ENCODE data around the gene DVL1. TPM values are rescaled to one million over a fixed set of nuclear protein-coding genes. Genes with fewer than 3 reads are reported as not detected.

DVL1 gene
- 48.4 and 72.1 TPM in 2 replicates for total RNA-seq

DNA sequence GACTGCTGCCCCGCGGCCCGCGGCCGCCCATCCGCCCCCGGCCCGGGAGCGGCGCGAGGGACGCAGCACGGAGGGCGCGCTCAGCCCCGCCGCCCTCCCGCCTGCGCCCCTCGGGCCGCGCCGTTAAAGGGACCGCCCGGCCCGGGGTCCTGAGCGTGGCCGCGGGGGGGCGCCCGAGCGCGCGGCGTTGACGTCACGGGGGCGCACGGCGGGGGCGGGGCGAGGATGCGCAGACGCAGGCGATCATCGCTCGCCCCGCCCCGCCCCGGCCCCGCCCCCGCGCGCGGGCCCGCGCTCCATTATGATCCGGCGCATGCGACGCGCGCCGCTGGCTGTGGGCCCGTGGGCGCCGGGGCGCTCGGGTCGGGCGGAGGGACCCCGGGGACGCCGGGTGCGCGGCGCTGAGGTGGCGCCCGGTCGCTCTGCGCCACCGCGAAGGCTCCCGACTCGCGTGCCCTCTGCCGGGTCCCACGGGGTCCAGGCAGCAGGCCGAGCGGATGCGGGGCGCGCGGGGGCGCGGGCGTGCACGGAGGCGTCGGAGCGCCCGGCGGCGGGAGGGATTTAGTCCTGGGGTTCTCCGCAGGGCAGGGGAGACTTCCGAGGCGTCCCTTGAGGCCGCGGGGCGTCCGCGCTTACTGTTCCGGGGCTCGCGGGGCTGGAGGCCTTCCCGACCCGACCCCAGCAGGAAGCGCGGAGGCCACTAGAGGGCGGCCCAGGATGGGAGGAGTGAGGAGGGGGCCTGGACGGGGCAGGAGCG lies at the start of gene DVL1:
TSS of gene DVL1 (minus strand) at position 163 of the 757 bp plus-strand sequence. CDS start 353 bp downstream, outside the sequence.

DNA sequence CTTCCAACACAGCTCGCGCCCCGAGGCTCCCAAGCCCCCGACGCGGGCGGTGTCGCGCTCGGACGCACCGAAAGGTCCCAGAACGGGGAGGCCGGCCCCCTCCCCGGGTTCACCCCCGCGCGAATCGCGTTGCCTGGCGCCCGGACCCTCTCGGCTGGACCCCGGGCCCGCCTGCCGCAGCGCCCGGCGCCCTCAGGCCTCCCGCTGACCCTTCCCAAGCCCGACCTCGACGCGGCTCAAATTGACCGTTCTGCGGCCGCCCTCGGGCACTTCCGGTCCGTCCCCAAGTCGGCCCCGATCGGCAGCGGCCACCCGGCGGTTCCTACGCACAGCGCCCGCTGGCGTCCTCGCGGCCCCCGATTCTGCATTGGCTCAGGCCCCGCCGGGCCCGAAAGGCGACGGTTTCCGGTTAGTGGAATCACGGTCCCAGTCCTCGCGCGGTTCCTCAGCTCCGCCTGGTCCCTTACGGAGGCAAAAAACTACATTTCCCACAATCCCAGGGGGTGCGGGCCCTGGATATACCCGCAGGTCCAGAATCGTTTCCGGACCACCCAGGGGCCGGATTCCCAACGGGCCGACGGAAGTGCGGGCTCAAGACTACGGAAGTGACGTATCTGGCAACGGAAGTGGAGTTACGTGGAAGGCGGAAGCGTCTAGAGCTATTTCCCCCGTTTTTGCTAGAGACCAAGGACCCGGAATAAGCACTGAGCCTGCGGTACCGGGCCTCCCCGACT lies 25.9 kb upstream of the DVL1 start, which contains the start of gene AURKAIP1:
TSS of gene AURKAIP1 (minus strand) at position 279 of the 734 bp plus-strand sequence. CDS start 451 bp downstream, outside the sequence.

GRCh38 chr1:1358433-1359271 lies 9.4 kb upstream of the DVL1 start, which contains the start of gene MXRA8:
TSS of gene MXRA8 (minus strand) at chr1:1358555. CDS start at chr1:1358504, 51 bp downstream.

DNA sequence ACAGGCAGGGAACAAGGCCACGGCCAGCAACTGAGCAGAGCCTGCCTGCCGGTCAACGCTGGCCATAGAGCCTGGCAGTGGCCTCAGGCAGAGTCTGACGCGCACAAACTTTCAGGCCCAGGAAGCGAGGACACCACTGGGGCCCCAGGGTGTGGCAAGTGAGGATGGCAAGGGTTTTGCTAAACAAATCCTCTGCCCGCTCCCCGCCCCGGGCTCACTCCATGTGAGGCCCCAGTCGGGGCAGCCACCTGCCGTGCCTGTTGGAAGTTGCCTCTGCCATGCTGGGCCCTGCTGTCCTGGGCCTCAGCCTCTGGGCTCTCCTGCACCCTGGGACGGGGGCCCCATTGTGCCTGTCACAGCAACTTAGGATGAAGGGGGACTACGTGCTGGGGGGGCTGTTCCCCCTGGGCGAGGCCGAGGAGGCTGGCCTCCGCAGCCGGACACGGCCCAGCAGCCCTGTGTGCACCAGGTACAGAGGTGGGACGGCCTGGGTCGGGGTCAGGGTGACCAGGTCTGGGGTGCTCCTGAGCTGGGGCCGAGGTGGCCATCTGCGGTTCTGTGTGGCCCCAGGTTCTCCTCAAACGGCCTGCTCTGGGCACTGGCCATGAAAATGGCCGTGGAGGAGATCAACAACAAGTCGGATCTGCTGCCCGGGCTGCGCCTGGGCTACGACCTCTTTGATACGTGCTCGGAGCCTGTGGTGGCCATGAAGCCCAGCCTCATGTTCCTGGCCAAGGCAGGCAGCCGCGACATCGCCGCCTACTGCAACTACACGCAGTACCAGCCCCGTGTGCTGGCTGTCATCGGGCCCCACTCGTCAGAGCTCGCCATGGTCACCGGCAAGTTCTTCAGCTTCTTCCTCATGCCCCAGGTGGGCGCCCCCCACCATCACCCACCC lies 17.9 kb downstream of the DVL1 start, which contains the start of gene TAS1R3:
TSS of gene TAS1R3 (plus strand) at position 213 of the 898 bp plus-strand sequence. CDS start at position 279, 66 bp downstream.

DNA sequence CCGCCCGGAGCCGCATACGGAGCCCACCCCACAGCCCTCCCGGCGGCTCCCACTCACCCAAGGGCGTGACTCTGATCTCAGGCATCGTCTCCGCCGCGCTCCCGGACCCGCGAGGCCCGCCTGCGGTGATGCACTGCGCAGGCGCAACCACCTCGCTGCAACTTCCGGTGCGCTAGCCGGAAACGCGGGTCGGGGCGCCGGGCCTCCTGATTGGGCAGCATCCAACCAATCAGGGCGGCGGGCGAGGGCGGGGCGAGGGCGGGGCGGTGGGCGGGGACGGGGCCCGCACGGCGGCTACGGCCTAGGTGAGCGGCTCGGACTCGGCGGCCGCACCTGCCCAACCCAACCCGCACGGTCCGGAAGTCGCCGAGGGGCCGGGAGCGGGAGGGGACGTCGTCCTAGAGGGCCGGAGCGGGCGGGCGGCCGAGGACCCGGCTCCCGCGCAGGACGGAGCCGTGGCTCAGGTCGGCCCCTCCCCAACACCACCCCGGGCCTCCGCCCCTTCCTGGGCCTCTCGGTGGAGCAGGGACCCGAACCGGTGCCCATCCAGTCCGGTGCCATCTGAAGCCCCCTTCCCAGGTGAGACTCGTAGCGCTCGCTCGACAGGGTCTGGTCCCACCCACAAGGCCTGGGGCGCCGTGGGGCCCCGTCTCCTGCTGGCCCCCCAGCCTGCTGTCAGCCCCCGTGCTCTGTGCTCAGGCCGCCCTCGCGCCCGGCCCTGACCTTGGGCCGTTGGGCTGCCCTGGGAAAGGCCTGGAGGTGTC lies 24.5 kb downstream of the DVL1 start, which contains the start of the genes CPTP and INTS11:
TSS of gene CPTP (plus strand) at position 279 of the 764 bp plus-strand sequence. CDS start 2,109 bp downstream, outside the sequence.
TSS of gene INTS11 (minus strand) at position 137 of the 764 bp plus-strand sequence. CDS start at position 85, 52 bp downstream.

DNA sequence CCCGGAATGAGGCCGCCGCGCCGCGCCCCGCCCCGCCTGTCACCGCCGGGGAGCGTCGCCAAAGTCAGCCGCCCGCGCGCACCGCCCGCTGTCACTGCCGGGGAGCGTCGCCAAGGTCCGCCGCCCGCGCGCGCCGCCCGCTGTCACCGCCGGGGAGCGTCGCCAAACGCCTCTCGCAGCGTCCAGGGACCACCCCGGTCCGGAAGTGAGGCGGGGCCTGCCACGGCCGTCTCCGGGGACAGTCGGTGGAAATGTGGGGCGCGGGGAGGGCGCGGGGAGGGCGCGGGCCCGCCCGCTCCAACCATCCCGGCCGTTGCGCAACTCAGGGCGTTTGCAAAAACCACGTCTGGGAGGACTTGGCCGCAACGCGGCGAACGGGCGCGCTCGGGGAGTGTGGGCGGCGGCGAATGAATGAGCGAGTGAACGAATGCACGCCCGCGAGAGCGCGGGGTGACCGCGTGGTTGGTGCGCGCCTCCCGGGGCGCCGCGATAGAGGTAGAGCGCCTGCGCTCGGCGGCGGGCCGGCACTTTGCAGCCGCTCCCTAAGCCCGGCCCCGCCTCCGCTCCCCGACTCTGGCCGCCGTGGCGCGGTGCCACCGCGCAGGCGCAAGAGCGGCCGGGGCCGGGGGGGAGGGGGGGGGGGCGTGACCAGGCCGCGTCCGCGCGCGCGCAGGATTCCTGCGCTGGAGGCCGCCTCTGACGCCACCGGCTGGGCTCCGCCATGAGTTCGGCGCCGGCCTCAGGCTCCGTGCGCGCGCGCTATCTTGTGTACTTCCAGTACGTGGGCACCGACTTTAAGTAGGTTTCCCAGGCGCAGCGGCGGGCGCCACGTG lies 41.1 kb downstream of the DVL1 start, which contains the start of the genes ACAP3 and PUSL1:
TSS of gene ACAP3 (minus strand) at position 8 of the 833 bp plus-strand sequence. CDS start 115 bp downstream, outside the sequence.
TSS of gene PUSL1 (plus strand) at position 675 of the 833 bp plus-strand sequence. CDS start at position 722, 47 bp downstream.

Other genes starting within 250 kb of the DVL1 start
- gene C1orf159, start 233.3 kb downstream of the DVL1 start, total RNA-seq: 3.8 and 4.0 TPM in 2 replicates
- gene TTLL10, start 175.5 kb downstream of the DVL1 start, total RNA-seq: not detected in 2 replicates
- gene TNFRSF18, start 142.8 kb downstream of the DVL1 start, total RNA-seq: 0.55 TPM in 1 of 2 replicates, not detected in the other
- 0.14 and 0.18 TPM in 2 replicates for gene TNFRSF4, start 135.3 kb downstream of the DVL1 start, total RNA-seq
- gene SDF4, start 117.4 kb downstream of the DVL1 start, total RNA-seq: 117 and 125 TPM in 2 replicates
- 16.2 and 21.7 TPM in 2 replicates for gene B3GALT6, start 117.2 kb downstream of the DVL1 start, total RNA-seq
- gene C1QTNF12, start 102.7 kb downstream of the DVL1 start, total RNA-seq: 0.83 and 1.3 TPM in 2 replicates
- gene UBE2J2, start 75.6 kb downstream of the DVL1 start, total RNA-seq: 34.0 and 44.7 TPM in 2 replicates
- 0.71 and 0.74 TPM in 2 replicates for gene SCNN1D, start 69.0 kb downstream of the DVL1 start, total RNA-seq
- 19.2 and 25.7 TPM in 2 replicates for gene ACAP3, start 41.5 kb downstream of the DVL1 start, total RNA-seq
- gene PUSL1, start 40.8 kb downstream of the DVL1 start, total RNA-seq: 9.2 and 12.0 TPM in 2 replicates
- gene INTS11, start 24.8 kb downstream of the DVL1 start, total RNA-seq: 47.5 and 50.3 TPM in 2 replicates
- gene CPTP, start 24.6 kb downstream of the DVL1 start, total RNA-seq: 7.0 and 9.1 TPM in 2 replicates
- gene TAS1R3, start 18.1 kb downstream of the DVL1 start, total RNA-seq: 0.14 and 0.18 TPM in 2 replicates
- gene MXRA8, start 9.1 kb upstream of the DVL1 start, total RNA-seq: 236 and 258 TPM in 2 replicates
- gene AURKAIP1, start 25.8 kb upstream of the DVL1 start, total RNA-seq: 93.0 and 96.6 TPM in 2 replicates
- 103 and 153 TPM in 2 replicates for gene CCNL2, start 49.9 kb upstream of the DVL1 start, total RNA-seq
- 95.4 and 96.7 TPM in 2 replicates for gene MRPL20, start 57.9 kb upstream of the DVL1 start, total RNA-seq
- gene ANKRD65, start 71.9 kb upstream of the DVL1 start, total RNA-seq: 0.28 and 0.46 TPM in 2 replicates
- gene VWA1, start 86.3 kb upstream of the DVL1 start, total RNA-seq: 2.8 and 3.7 TPM in 2 replicates
- not detected in 2 replicates for gene ATAD3C, start 100.3 kb upstream of the DVL1 start, total RNA-seq
- gene ATAD3B, start 122.3 kb upstream of the DVL1 start, total RNA-seq: 12.8 TPM in 2 replicates
- 20.9 and 25.9 TPM in 2 replicates for gene ATAD3A, start 162.7 kb upstream of the DVL1 start, total RNA-seq
- gene TMEM240, start 191.2 kb upstream of the DVL1 start, total RNA-seq: 2.1 and 3.3 TPM in 2 replicates
- gene SSU72, start 225.4 kb upstream of the DVL1 start, total RNA-seq: 43.2 and 77.1 TPM in 2 replicates

Measured in smooth muscle cell of bladder (primary cell).